ENCODE measurements around the gene WSCD2.

WSCD2 gene

GRCh38 chr12:108282160-108282559 lies 153.1 kb downstream of the WSCD2 start:
- Histone ChIP-seq H3K27me3 (ENCODE audit: insufficient read depth, poor library complexity, severe bottlenecking) (no peaks in the 10 kb centered on the region), H3K27ac (replicated peaks) (no peak overlapping the region), H3K4me3 (replicated peaks; ENCODE audit: insufficient read depth, low read length) (no peak overlapping the region)
- DNase-seq (ENCODE audit: low read depth in 1 of 2, low spot score in 1 of 2): no peak
- TF ChIP-seq POLR2AphosphoS5 (IDR thresholded peaks at IDR 0.05; ENCODE audit: low read depth): no peak
- no peak for TF ChIP-seq CTCF (IDR thresholded peaks at IDR 0.05; ENCODE audit: insufficient read depth, low read length)
- no peak for TF ChIP-seq GABPA (IDR thresholded peaks at IDR 0.05; ENCODE audit: low read depth)
- no peak for TF ChIP-seq SPI1 (IDR thresholded peaks at IDR 0.05; ENCODE audit: borderline replicate concordance, low read depth)

- no peak for DNase-seq (ENCODE audit: low read depth in 1 of 2, low spot score in 1 of 2)
- no peak overlapping the region for H3K27ac ChIP-seq (replicated peaks)
- TF ChIP-seq CTCF (IDR thresholded peaks at IDR 0.05; ENCODE audit: insufficient read depth, low read length): no peak
- no peak for TF ChIP-seq SPI1 (IDR thresholded peaks at IDR 0.05; ENCODE audit: borderline replicate concordance, low read depth)
- no peak for TF ChIP-seq GABPA (IDR thresholded peaks at IDR 0.05; ENCODE audit: low read depth)
- no peak for TF ChIP-seq REST (IDR thresholded peaks at IDR 0.05; ENCODE audit: insufficient replicate concordance, low read depth)
- TF ChIP-seq POLR2AphosphoS5 (IDR thresholded peaks at IDR 0.05; ENCODE audit: low read depth): no peak
- no peak overlapping the region for H3K4me3 ChIP-seq (replicated peaks; ENCODE audit: insufficient read depth, low read length)
- no peaks in the 10 kb centered on the region for H3K27me3 ChIP-seq (ENCODE audit: insufficient read depth, poor library complexity, severe bottlenecking)
Observed at GRCh38 chr12:108282676-108283075, 153.6 kb downstream of the WSCD2 start.

- no peak for DNase-seq (ENCODE audit: low read depth in 1 of 2, low spot score in 1 of 2)
- no peak for TF ChIP-seq CTCF (IDR thresholded peaks at IDR 0.05; ENCODE audit: insufficient read depth, low read length)
- TF ChIP-seq REST (IDR thresholded peaks at IDR 0.05; ENCODE audit: insufficient replicate concordance, low read depth): no peak
- TF ChIP-seq POLR2AphosphoS5 (IDR thresholded peaks at IDR 0.05; ENCODE audit: low read depth): no peak
- no peak for TF ChIP-seq SPI1 (IDR thresholded peaks at IDR 0.05; ENCODE audit: borderline replicate concordance, low read depth)
- no peak for TF ChIP-seq GABPA (IDR thresholded peaks at IDR 0.05; ENCODE audit: low read depth)
- Histone ChIP-seq H3K27ac (replicated peaks) (no peak overlapping the region), H3K27me3 (ENCODE audit: insufficient read depth, poor library complexity, severe bottlenecking) (no peaks in the 10 kb centered on the region), H3K4me3 (replicated peaks; ENCODE audit: insufficient read depth, low read length) (no peak overlapping the region)
Observed at GRCh38 chr12:108284163-108284562, 155.1 kb downstream of the WSCD2 start.

- TF ChIP-seq GABPA (IDR thresholded peaks at IDR 0.05; ENCODE audit: low read depth) (no peak), CTCF (IDR thresholded peaks at IDR 0.05; ENCODE audit: insufficient read depth, low read length) (no peak), SPI1 (IDR thresholded peaks at IDR 0.05; ENCODE audit: borderline replicate concordance, low read depth) (no peak), REST (IDR thresholded peaks at IDR 0.05; ENCODE audit: insufficient replicate concordance, low read depth) (no peak), POLR2AphosphoS5 (IDR thresholded peaks at IDR 0.05; ENCODE audit: low read depth) (no peak)
- H3K27ac ChIP-seq (replicated peaks): no peak overlapping the region
- H3K27me3 ChIP-seq (ENCODE audit: insufficient read depth, poor library complexity, severe bottlenecking): no peaks in the 10 kb centered on the region
- no peak for DNase-seq (ENCODE audit: low read depth in 1 of 2, low spot score in 1 of 2)
- no peak overlapping the region for H3K4me3 ChIP-seq (replicated peaks; ENCODE audit: insufficient read depth, low read length)
Observed at GRCh38 chr12:108285016-108285415, 155.9 kb downstream of the WSCD2 start.

All from HL-60 (cell line).